H1 (cell line): Measurements from ENCODE around the gene SLC25A21. TPM values are rescaled to one million over a fixed set of nuclear protein-coding genes. Genes with fewer than 3 reads are reported as not detected.

Experiments used
- CTCF ChIA-PET: fragments of 300-600 bp; sonication (Branson Sonifier 250); formaldehyde crosslinking; loops from one replicate; lab custom pipeline; 2021; ENCODE audit not compliant: partially characterized antibody; lab: Charles Lee
- POLR2A ChIA-PET: fragments of 300-600 bp; sonication (Branson Sonifier 250); formaldehyde crosslinking; loops from one replicate; lab custom pipeline; 2021; ENCODE audit warnings: inconsistent platforms; ENCODE audit not compliant: partially characterized antibody; lab: Charles Lee
- DNase-seq, 2 experiments: peaks; one replicate each; pipeline versions ENCODE4 v3.0.0 to v3.0.0-alpha.2; 2010 to 2022; ENCODE audit warnings: low spot score in 2 of 2, low read depth in 1 of 2, mixed read lengths in 1 of 2
- FAIRE-seq: peaks from 2 replicates; lab custom pipeline; 2011; peaks lifted over from hg19 to GRCh38; lab: Jason Lieb, UNC
- H2AFZ ChIP-seq: 2 replicates; pipeline ENCODE4 v1.8.1; 2012; ENCODE audit warnings: low read length, inconsistent platforms
- H2AK5ac ChIP-seq: 2 replicates; pipeline ENCODE4 v1.6.1; 2013; ENCODE audit warnings: low read depth, low read length
- H2BK120ac ChIP-seq: replicated peaks from 2 replicates; pipeline ENCODE3; 2013; ENCODE audit warnings: low read depth, low read length, inconsistent platforms
- H2BK12ac ChIP-seq: 2 replicates; pipeline ENCODE4 v1.6.1; 2013; ENCODE audit warnings: low read depth, low read length
- H2BK15ac ChIP-seq: 2 replicates; pipeline ENCODE4 v1.6.1; 2013; ENCODE audit warnings: low read length
- H2BK20ac ChIP-seq: 2 replicates; pipeline ENCODE4 v1.6.1; 2013; ENCODE audit warnings: low read length
- H2BK5ac ChIP-seq: 2 replicates; pipeline ENCODE4 v1.6.1; 2013; ENCODE audit warnings: low read depth, low read length
- H3K14ac ChIP-seq: 2 replicates; pipeline ENCODE4 v1.6.1; 2013; ENCODE audit warnings: inconsistent platforms; ENCODE audit not compliant: insufficient read length
- H3K18ac ChIP-seq: 2 replicates; pipeline ENCODE4 v1.6.1; 2013; ENCODE audit warnings: low read length; ENCODE audit errors: extremely low read depth
- H3K23ac ChIP-seq: 2 replicates; pipeline ENCODE4 v1.6.1; 2013; ENCODE audit warnings: inconsistent platforms; ENCODE audit not compliant: insufficient read length
- H3K23me2 ChIP-seq: 2 replicates; pipeline ENCODE4 v1.6.1; 2013; ENCODE audit warnings: low read depth, low read length
- H3K27ac ChIP-seq: 2 replicates; pipeline ENCODE4 v1.6.1; 2011; ENCODE audit warnings: low read depth, low read length, inconsistent platforms
- H3K27me3 ChIP-seq, 4 experiments: replicated peaks in 1 of 4; 1 replicate in 1 of 4; 2 replicates in 3 of 4; pipeline versions ENCODE4 v1.6.1 to v1.8.1; 2011 to 2013; ENCODE audit warnings: low read length in 3 of 4, mild to moderate bottlenecking in 3 of 4, inconsistent platforms in 2 of 4, mixed read lengths in 2 of 4, moderate library complexity in 1 of 4; ENCODE audit not compliant: control insufficient read depth in 3 of 4, insufficient read depth in 3 of 4; ENCODE audit errors: extremely low read depth in 1 of 4
- H3K36me3 ChIP-seq, 4 experiments: 2 replicates each; pipeline versions ENCODE4 v1.6.1 to v1.8.1; 2011 to 2013; ENCODE audit warnings: mild to moderate bottlenecking in 4 of 4, low read length in 3 of 4, moderate library complexity in 2 of 4, control low read depth in 1 of 4, inconsistent platforms in 1 of 4; ENCODE audit not compliant: insufficient read depth in 4 of 4, control insufficient read depth in 2 of 4
- H3K4ac ChIP-seq: replicated peaks from 2 replicates; pipeline ENCODE3; 2013; ENCODE audit warnings: low read length, low read depth, mixed read lengths, inconsistent platforms; ENCODE audit not compliant: insufficient read length
- H3K4me1 ChIP-seq, 4 experiments: replicated peaks in 1 of 4; 1 replicate in 1 of 4; 2 replicates in 3 of 4; pipeline versions ENCODE4 v1.6.1 to v1.8.1; 2011 to 2013; ENCODE audit warnings: low read length in 3 of 4, inconsistent platforms in 2 of 4, mixed read lengths in 1 of 4; ENCODE audit not compliant: insufficient read depth in 4 of 4, control insufficient read depth in 3 of 4
- H3K4me2 ChIP-seq, 2 experiments: 2 replicates each; pipeline versions ENCODE4 v1.6.1 to v1.8.1; 2011 to 2013; ENCODE audit warnings: low read depth in 2 of 2, low read length in 2 of 2, control low read depth in 1 of 2, inconsistent platforms in 1 of 2, mild to moderate bottlenecking in 1 of 2; ENCODE audit not compliant: insufficient read depth in 1 of 2
- H3K4me3 ChIP-seq, 4 experiments: fragments of 200-600, 300-600 bp in 1 of 4; sonication (generic), shearing (Covaris generic), sonication (Bioruptor Twin) in 1 of 4; 2 replicates each; pipeline versions ENCODE4 v1.5.1 to v1.8.1; 2011 to 2016; ENCODE audit warnings: low read length in 4 of 4, low read depth in 3 of 4, control low read depth in 2 of 4, inconsistent platforms in 2 of 4, mild to moderate bottlenecking in 2 of 4, mixed read lengths in 1 of 4, moderate library complexity in 1 of 4; ENCODE audit not compliant: insufficient read depth in 2 of 4; ENCODE audit errors: extremely low read depth in 1 of 4
- H3K56ac ChIP-seq: replicated peaks from 2 replicates; pipeline ENCODE3; 2013; ENCODE audit warnings: low read depth, mild to moderate bottlenecking, mixed read lengths, low read length, inconsistent platforms; ENCODE audit not compliant: insufficient read length
- H3K79me1 ChIP-seq: 2 replicates; pipeline ENCODE4 v1.6.1; 2013; ENCODE audit warnings: low read depth, low read length, control low read depth
- H3K79me2 ChIP-seq, 2 experiments: 2 replicates each; pipeline versions ENCODE4 v1.6.1 to v1.8.1; 2012 to 2013; ENCODE audit warnings: low read length in 2 of 2, mild to moderate bottlenecking in 2 of 2, inconsistent platforms in 1 of 2; ENCODE audit not compliant: insufficient read depth in 2 of 2, control insufficient read depth in 1 of 2
- H3K9ac ChIP-seq, 4 experiments: replicated peaks in 1 of 4; 1 replicate in 1 of 4; 2 replicates in 3 of 4; pipeline versions ENCODE4 v1.6.1 to v1.8.1; 2011 to 2013; ENCODE audit warnings: low read depth in 3 of 4, low read length in 3 of 4, control low read depth in 2 of 4, mild to moderate bottlenecking in 2 of 4, moderate library complexity in 2 of 4, inconsistent platforms in 1 of 4; ENCODE audit errors: extremely low read depth in 1 of 4
- H3K9me3 ChIP-seq, 2 experiments: 2 replicates each; pipeline versions ENCODE4 v1.6.1 to v1.8.1; 2012 to 2013; ENCODE audit warnings: mild to moderate bottlenecking in 2 of 2, moderate library complexity in 2 of 2, control low read depth in 1 of 2, inconsistent platforms in 1 of 2, low read depth in 1 of 2, low read length in 1 of 2, mixed read lengths in 1 of 2; ENCODE audit not compliant: insufficient read depth in 2 of 2
- H4K20me1 ChIP-seq, 2 experiments: replicated peaks in 1 of 2; 2 replicates each; pipeline versions ENCODE3 to v1.8.1; 2011 to 2013; ENCODE audit warnings: inconsistent platforms in 2 of 2, low read length in 2 of 2, mild to moderate bottlenecking in 1 of 2; ENCODE audit not compliant: insufficient read depth in 2 of 2, control insufficient read depth in 1 of 2
- H4K5ac ChIP-seq: 2 replicates; pipeline ENCODE4 v1.6.1; 2013; ENCODE audit warnings: low read length, low read depth, mixed read lengths, inconsistent platforms; ENCODE audit not compliant: insufficient read length
- H4K8ac ChIP-seq: 2 replicates; pipeline ENCODE4 v1.8.0; 2013; ENCODE audit warnings: mild to moderate bottlenecking, moderate library complexity, low read length, inconsistent platforms; ENCODE audit not compliant: insufficient read depth; ENCODE audit errors: extremely low read depth
- H4K91ac ChIP-seq: replicated peaks from 2 replicates; pipeline ENCODE3; 2013; ENCODE audit warnings: low read length, mixed read lengths, inconsistent platforms; ENCODE audit not compliant: insufficient read length
- ATF3 ChIP-seq: IDR thresholded peaks from 2 replicates; pipeline ENCODE4 v1.6.1; 2011; ENCODE audit warnings: low read depth, mild to moderate bottlenecking, low read length; ENCODE audit not compliant: insufficient read depth
- CBX8 ChIP-seq: fragments of 300-800, 300-1000 bp; sonication (generic); IDR thresholded peaks from 2 replicates; pipeline ENCODE4 v1.7.1; 2016; ENCODE audit warnings: low read depth, low read length, borderline replicate concordance
- CEBPB ChIP-seq: IDR thresholded peaks from 2 replicates; pipeline ENCODE4 v1.6.1; 2012; ENCODE audit warnings: low read depth, low read length
- FOSL1 ChIP-seq: IDR thresholded peaks from 2 replicates; pipeline ENCODE4 v1.6.1; 2011; ENCODE audit warnings: mild to moderate bottlenecking, low read depth, low read length, moderate library complexity; ENCODE audit not compliant: insufficient read depth
- GTF2F1 ChIP-seq: IDR thresholded peaks from 2 replicates; pipeline ENCODE4 v1.6.1; 2012; ENCODE audit warnings: low read depth, low read length, improper control_type of control experiment, borderline replicate concordance
- HDAC2 ChIP-seq, 2 experiments: fragments of 300-600 bp in 1 of 2; sonication (generic) in 1 of 2; IDR thresholded peaks; 2 replicates each; pipeline ENCODE4 v1.6.1; 2011 to 2012; ENCODE audit warnings: low read depth in 2 of 2, low read length in 2 of 2, mild to moderate bottlenecking in 2 of 2, moderate library complexity in 2 of 2, borderline replicate concordance in 1 of 2, inconsistent platforms in 1 of 2
- NRF1 ChIP-seq: IDR thresholded peaks from 2 replicates; pipeline ENCODE4 v1.6.1; 2011; ENCODE audit warnings: mild to moderate bottlenecking, low read depth, low read length, improper control_type of control experiment
- RAD21 ChIP-seq, 2 experiments: IDR thresholded peaks in 1 of 2; conservative IDR thresholded peaks in 1 of 2; 2 replicates each; pipeline ENCODE4 v1.6.1; 2011; ENCODE audit warnings: low read depth in 2 of 2, low read length in 2 of 2, improper control_type of control experiment in 1 of 2, inconsistent platforms in 1 of 2, mild to moderate bottlenecking in 1 of 2, moderate library complexity in 1 of 2
- TEAD4 ChIP-seq: IDR thresholded peaks from 2 replicates; pipeline ENCODE4 v1.6.1; 2012; ENCODE audit warnings: low read depth, low read length, inconsistent platforms, mixed read lengths
- WGBS, 2 experiments: shearing (Covaris generic) in 1 of 2; methylation state at CpG; one replicate each; pipeline versions ENCODE4 v1.1.6 to v1.1.7; 2013 to 2015; ENCODE audit warnings: low lambda C conversion rate in 2 of 2, mixed read lengths in 2 of 2, inconsistent platforms in 1 of 2, low coverage in 1 of 2, missing lambda C conversion rate in 1 of 2; ENCODE audit not compliant: insufficient replicate concordance in 2 of 2, insufficient coverage in 1 of 2, insufficient read length in 1 of 2; ENCODE audit errors: extremely low coverage in 1 of 2, missing lambda C conversion rate in 1 of 2; 5-methylcytosine and 5-hydroxymethylcytosine counted together
- polyA plus RNA-seq, 7 experiments: library from polyadenylated mRNA; depleted of rRNA in 3 of 7; stranded (reverse) in 5 of 7; unstranded in 2 of 7; fragments of >200 nt in 5 of 7; fragments of 200-250 nt in 2 of 7; gene quantifications; 1 replicate in 5 of 7; 2 replicates in 1 of 7; 4 replicates in 1 of 7; pipeline versions ENCODE4 v1.2.1 to v1.2.3, GENCODE V29; 2011 to 2013; ENCODE audit warnings: missing spikeins in 2 of 7, mixed read lengths in 2 of 7
- total RNA-seq: library from RNA; stranded (reverse); fragmentation: NEBNext Ultra II Directional; extraction: Animal tissue kit (Norgen Biotek cat#: 25700); gene quantifications from 2 replicates; pipeline ENCODE4 v1.2.1, GENCODE V29; 2021

Gene SLC25A21
- total and polyA plus RNA-seq, 2 of the 8 experiments (the other 6 are each of a cell fraction or from before 2014, with no cell fraction given): 6.9 to 15.7 TPM

GRCh38 chr14:36834293-36834692 lies 338.1 kb downstream of the SLC25A21 start:
- Histone ChIP-seq H3K56ac (no peak overlapping the region), H3K79me2 (no peaks in the 10 kb centered on the region), H3K18ac (no peak overlapping the region), H4K8ac (no peak overlapping the region), H2BK5ac (no peak overlapping the region), H4K20me1 (no peaks in the 10 kb centered on the region), H3K14ac (no peak overlapping the region), H4K5ac (no peak overlapping the region), H2AFZ (no peak overlapping the region), H3K4me2 (no peak overlapping the region), H3K4me3 (no peak overlapping the region), H3K27ac (no peak overlapping the region), H3K79me1 (no peaks in the 10 kb centered on the region), H2BK120ac (no peak overlapping the region), H3K23me2 (no peaks in the 10 kb centered on the region), H2BK12ac (no peak overlapping the region), H3K27me3 (no peaks in the 10 kb centered on the region), H2BK15ac (no peak overlapping the region), H3K9ac (no peak overlapping the region), H3K9me3 (no peaks in the 10 kb centered on the region), H3K4ac (no peak overlapping the region), H3K4me1 (peaks cover 0 to 5% (median 2%) of the 10 kb centered on the region in 4 experiments; a peak in 2 of 7 replicates), H2AK5ac (no peak overlapping the region), H3K36me3 (no peaks in the 10 kb centered on the region), H2BK20ac (no peak overlapping the region), H3K23ac (no peak overlapping the region), H4K91ac (no peak overlapping the region)
- ChIA-PET POLR2A (no interaction called here), CTCF (no interaction called here)
- WGBS, 2 experiments: 78% methylated on average over 2 of the region's 2 CpGs; no CpG with 5 or more reads in 1 of the 2 experiments
- no peak for FAIRE-seq
- no peak for DNase-seq
- TF ChIP-seq RAD21 (IDR thresholded peaks at IDR 0.05 in 1 of 2, conservative IDR thresholded peaks at IDR 0.05 in 1 of 2; ENCODE audit: low read depth in 2 of 2, low read length in 2 of 2): no peak
- no peak for TF ChIP-seq ATF3
- TF ChIP-seq GTF2F1: no peak
- TF ChIP-seq CBX8: no peak
- no peak for TF ChIP-seq CEBPB
- TF ChIP-seq FOSL1: no peak
- TF ChIP-seq NRF1: no peak
- TF ChIP-seq HDAC2 (IDR thresholded peaks at IDR 0.05; ENCODE audit: borderline replicate concordance in 1 of 2, low read depth in 2 of 2, low read length in 2 of 2): no peak
- TF ChIP-seq TEAD4: no peak
